ENCODE results near the gene NKX2-8.

The NKX2-8 gene

GRCh38 chr14:36583242-36583892 lies 953 bp upstream of the NKX2-8 start:
- Histone ChIP-seq H3K4me1 (ENCODE audit: control insufficient read depth, low read depth, low read length) (peaks cover 4% of the 10 kb centered on the region), H3K9ac (ENCODE audit: low read length) (no peak overlapping the region), H3K79me2 (ENCODE audit: control insufficient read depth, insufficient read depth, low read length) (no peaks in the 10 kb centered on the region), H2BK120ac (ENCODE audit: low read depth, low read length) (no peak overlapping the region), H3K18ac (ENCODE audit: low read length) (no peak overlapping the region), H3K27me3 (ENCODE audit: insufficient read depth, low read length, poor library complexity) (peaks cover 64% of the 10 kb centered on the region), H3K27ac (ENCODE audit: low read depth, low read length) (no peak overlapping the region), H3K23ac (ENCODE audit: low read length) (no peak overlapping the region), H4K5ac (ENCODE audit: low read length) (no peak overlapping the region), H3K36me3 (ENCODE audit: control insufficient read depth, insufficient read depth, low read length) (no peaks in the 10 kb centered on the region), H3K56ac (ENCODE audit: low read length) (no peak overlapping the region), H2BK5ac (ENCODE audit: low read length) (no peak overlapping the region), H4K8ac (ENCODE audit: low read depth, low read length) (no peak overlapping the region), H3K79me1 (ENCODE audit: low read length) (no peaks in the 10 kb centered on the region), H3K4me3 (ENCODE audit: low read length) (no peak overlapping the region), H2BK15ac (replicated peaks; ENCODE audit: low read depth) (no peak overlapping the region), H3K4ac (ENCODE audit: low read depth, low read length) (no peak overlapping the region), H2AK5ac (ENCODE audit: low read length) (no peak overlapping the region), H3K4me2 (ENCODE audit: low read length) (no peak overlapping the region)
- peak; percentile 40 for DNase-seq
- WGBS (ENCODE audit: extremely low coverage, insufficient coverage, low lambda C conversion rate), result no CpG with 5 or more reads among the region's 33 CpGs

GRCh38 chr14:36582874-36583241 lies 444 bp upstream of the NKX2-8 start:
- Histone ChIP-seq H3K79me1 (ENCODE audit: low read length) (no peaks in the 10 kb centered on the region), H3K4me2 (ENCODE audit: low read length) (no peak overlapping the region), H3K4me1 (ENCODE audit: control insufficient read depth, low read depth, low read length) (peaks cover 4% of the 10 kb centered on the region), H3K9ac (ENCODE audit: low read length) (no peak overlapping the region), H2BK5ac (ENCODE audit: low read length) (no peak overlapping the region), H4K8ac (ENCODE audit: low read depth, low read length) (no peak overlapping the region), H2BK120ac (ENCODE audit: low read depth, low read length) (no peak overlapping the region), H2AK5ac (ENCODE audit: low read length) (no peak overlapping the region), H3K56ac (ENCODE audit: low read length) (no peak overlapping the region), H2BK15ac (replicated peaks; ENCODE audit: low read depth) (no peak overlapping the region), H3K27ac (ENCODE audit: low read depth, low read length) (no peak overlapping the region), H3K23ac (ENCODE audit: low read length) (no peak overlapping the region), H3K79me2 (ENCODE audit: control insufficient read depth, insufficient read depth, low read length) (no peaks in the 10 kb centered on the region), H3K18ac (ENCODE audit: low read length) (no peak overlapping the region), H4K5ac (ENCODE audit: low read length) (no peak overlapping the region), H3K27me3 (ENCODE audit: insufficient read depth, low read length, poor library complexity) (peaks cover 64% of the 10 kb centered on the region), H3K36me3 (ENCODE audit: control insufficient read depth, insufficient read depth, low read length) (no peaks in the 10 kb centered on the region), H3K4ac (ENCODE audit: low read depth, low read length) (no peak overlapping the region), H3K4me3 (ENCODE audit: low read length) (no peak overlapping the region)
- DNase-seq, result no peak
- WGBS (ENCODE audit: extremely low coverage, insufficient coverage, low lambda C conversion rate), result no CpG with 5 or more reads among the region's 15 CpGs

- peak; percentile 81 for DNase-seq
- H2AK5ac ChIP-seq (ENCODE audit: low read length), result no peak overlapping the region
- peaks cover 77% of the 10 kb centered on the region for H3K27me3 ChIP-seq (ENCODE audit: insufficient read depth, low read length, poor library complexity)
- WGBS (ENCODE audit: extremely low coverage, insufficient coverage, low lambda C conversion rate), result no CpG with 5 or more reads among the region's 103 CpGs
- peak overlapping the region; percentile 23 for H3K9ac ChIP-seq (ENCODE audit: low read length)
- no peak overlapping the region for H3K18ac ChIP-seq (ENCODE audit: low read length)
- H3K36me3 ChIP-seq (ENCODE audit: control insufficient read depth, insufficient read depth, low read length), result no peaks in the 10 kb centered on the region
- no peaks in the 10 kb centered on the region for H3K79me2 ChIP-seq (ENCODE audit: control insufficient read depth, insufficient read depth, low read length)
- no peak overlapping the region for H2BK5ac ChIP-seq (ENCODE audit: low read length)
- no peak overlapping the region for H2BK15ac ChIP-seq (replicated peaks; ENCODE audit: low read depth)
- no peak overlapping the region for H3K23ac ChIP-seq (ENCODE audit: low read length)
- no peak overlapping the region for H3K4ac ChIP-seq (ENCODE audit: low read depth, low read length)
- no peaks in the 10 kb centered on the region for H3K79me1 ChIP-seq (ENCODE audit: low read length)
- no peak overlapping the region for H2BK120ac ChIP-seq (ENCODE audit: low read depth, low read length)
- peak overlapping the region; percentile 51 for H3K56ac ChIP-seq (ENCODE audit: low read length)
- H3K4me3 ChIP-seq (ENCODE audit: low read length), result no peak overlapping the region
- H4K8ac ChIP-seq (ENCODE audit: low read depth, low read length), result no peak overlapping the region
- no peak overlapping the region for H3K27ac ChIP-seq (ENCODE audit: low read depth, low read length)
- peak overlapping the region; percentile 77 for H3K4me2 ChIP-seq (ENCODE audit: low read length)
- no peak overlapping the region for H4K5ac ChIP-seq (ENCODE audit: low read length)
- peaks cover 4% of the 10 kb centered on the region for H3K4me1 ChIP-seq (ENCODE audit: control insufficient read depth, low read depth, low read length)
Measured at GRCh38 chr14:36580856-36581831, 1.3 kb downstream of the NKX2-8 start.

- H3K79me2 ChIP-seq (ENCODE audit: control insufficient read depth, insufficient read depth, low read length), result no peaks in the 10 kb centered on the region
- peak; percentile 54 for DNase-seq
- no peak overlapping the region for H2BK120ac ChIP-seq (ENCODE audit: low read depth, low read length)
- no peak overlapping the region for H4K5ac ChIP-seq (ENCODE audit: low read length)
- H3K27me3 ChIP-seq (ENCODE audit: insufficient read depth, low read length, poor library complexity), result peaks cover 79% of the 10 kb centered on the region
- no peak overlapping the region for H2BK5ac ChIP-seq (ENCODE audit: low read length)
- no peaks in the 10 kb centered on the region for H3K36me3 ChIP-seq (ENCODE audit: control insufficient read depth, insufficient read depth, low read length)
- WGBS (ENCODE audit: extremely low coverage, insufficient coverage, low lambda C conversion rate), result no CpG with 5 or more reads among the region's 51 CpGs
- no peak overlapping the region for H3K23ac ChIP-seq (ENCODE audit: low read length)
- H3K4ac ChIP-seq (ENCODE audit: low read depth, low read length), result no peak overlapping the region
- peak overlapping the region; percentile 6 for H3K56ac ChIP-seq (ENCODE audit: low read length)
- no peak overlapping the region for H2BK15ac ChIP-seq (replicated peaks; ENCODE audit: low read depth)
- H3K4me1 ChIP-seq (ENCODE audit: control insufficient read depth, low read depth, low read length), result peaks cover 4% of the 10 kb centered on the region
- no peaks in the 10 kb centered on the region for H3K79me1 ChIP-seq (ENCODE audit: low read length)
- peak overlapping the region; percentile 8 for H3K4me2 ChIP-seq (ENCODE audit: low read length)
- no peak overlapping the region for H3K18ac ChIP-seq (ENCODE audit: low read length)
- no peak overlapping the region for H2AK5ac ChIP-seq (ENCODE audit: low read length)
- no peak overlapping the region for H3K4me3 ChIP-seq (ENCODE audit: low read length)
- no peak overlapping the region for H3K9ac ChIP-seq (ENCODE audit: low read length)
- no peak overlapping the region for H4K8ac ChIP-seq (ENCODE audit: low read depth, low read length)
- H3K27ac ChIP-seq (ENCODE audit: low read depth, low read length), result no peak overlapping the region
Measured at GRCh38 chr14:36580141-36580855, 2.1 kb downstream of the NKX2-8 start.

- no CpG with 5 or more reads among the region's 22 CpGs for WGBS (ENCODE audit: extremely low coverage, insufficient coverage, low lambda C conversion rate)
- DNase-seq, result peak; percentile 33
- no peaks in the 10 kb centered on the region for H3K79me2 ChIP-seq (ENCODE audit: control insufficient read depth, insufficient read depth, low read length)
- H3K27me3 ChIP-seq (ENCODE audit: insufficient read depth, low read length, poor library complexity), result peaks cover 77% of the 10 kb centered on the region
- H3K9ac ChIP-seq (ENCODE audit: low read length), result no peak overlapping the region
- no peaks in the 10 kb centered on the region for H3K36me3 ChIP-seq (ENCODE audit: control insufficient read depth, insufficient read depth, low read length)
- H3K18ac ChIP-seq (ENCODE audit: low read length), result no peak overlapping the region
- no peak overlapping the region for H3K4ac ChIP-seq (ENCODE audit: low read depth, low read length)
- H3K27ac ChIP-seq (ENCODE audit: low read depth, low read length), result no peak overlapping the region
- H4K8ac ChIP-seq (ENCODE audit: low read depth, low read length), result no peak overlapping the region
- H4K5ac ChIP-seq (ENCODE audit: low read length), result no peak overlapping the region
- H3K4me2 ChIP-seq (ENCODE audit: low read length), result peak overlapping the region; percentile 8
- no peak overlapping the region for H2BK15ac ChIP-seq (replicated peaks; ENCODE audit: low read depth)
- H3K79me1 ChIP-seq (ENCODE audit: low read length), result no peaks in the 10 kb centered on the region
- peak overlapping the region; percentile 6 for H3K56ac ChIP-seq (ENCODE audit: low read length)
- H2AK5ac ChIP-seq (ENCODE audit: low read length), result no peak overlapping the region
- no peak overlapping the region for H2BK5ac ChIP-seq (ENCODE audit: low read length)
- peaks cover 4% of the 10 kb centered on the region for H3K4me1 ChIP-seq (ENCODE audit: control insufficient read depth, low read depth, low read length)
- H3K23ac ChIP-seq (ENCODE audit: low read length), result no peak overlapping the region
- H3K4me3 ChIP-seq (ENCODE audit: low read length), result no peak overlapping the region
- H2BK120ac ChIP-seq (ENCODE audit: low read depth, low read length), result no peak overlapping the region
Measured at GRCh38 chr14:36579573-36580140, 2.8 kb downstream of the NKX2-8 start.

Measured in mesendoderm (in vitro differentiated cells).